HFF-Myc (cell line): ENCODE data around the gene KIRREL3.

Experiments used
- DNase-seq: peaks from one replicate; pipeline ENCODE4 v3.0.0-alpha.2; 2011; ENCODE audit warnings: low read depth; ENCODE audit errors: extremely low read depth
- H3K4me3 ChIP-seq: replicated peaks from 2 replicates; pipeline ENCODE4 v1.5.1; 2011; ENCODE audit warnings: low read depth, mild to moderate bottlenecking, control low read depth, low read length
- TF ChIP-seq, protein P1 (sequence below): IDR thresholded peaks from 2 replicates; pipeline ENCODE4 v1.5.1; 2012; ENCODE audit warnings: mild to moderate bottlenecking, low read depth, low read length, control low read depth; ENCODE audit errors: missing control alignments

KIRREL3 gene

DNA sequence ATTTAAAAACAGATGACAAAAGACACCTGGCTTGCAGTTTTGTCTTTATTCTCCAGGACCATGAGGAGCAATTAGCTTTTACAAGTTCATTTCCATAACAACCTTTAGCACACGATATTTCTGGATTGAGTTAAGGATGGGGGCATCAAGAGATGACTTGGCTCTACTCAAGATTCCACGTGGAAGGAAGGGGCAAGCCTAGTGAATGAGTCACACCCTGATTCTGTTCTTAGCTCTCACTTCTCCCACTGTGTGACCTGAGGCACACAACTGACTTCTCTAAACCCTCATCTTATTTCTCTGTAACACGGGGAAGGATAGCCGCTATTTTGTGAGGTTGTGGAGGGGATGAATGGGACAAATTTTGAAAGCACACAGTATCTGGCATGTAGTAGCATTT lies 185.5 kb downstream of the KIRREL3 start:
- TF ChIP-seq, protein P1, sequence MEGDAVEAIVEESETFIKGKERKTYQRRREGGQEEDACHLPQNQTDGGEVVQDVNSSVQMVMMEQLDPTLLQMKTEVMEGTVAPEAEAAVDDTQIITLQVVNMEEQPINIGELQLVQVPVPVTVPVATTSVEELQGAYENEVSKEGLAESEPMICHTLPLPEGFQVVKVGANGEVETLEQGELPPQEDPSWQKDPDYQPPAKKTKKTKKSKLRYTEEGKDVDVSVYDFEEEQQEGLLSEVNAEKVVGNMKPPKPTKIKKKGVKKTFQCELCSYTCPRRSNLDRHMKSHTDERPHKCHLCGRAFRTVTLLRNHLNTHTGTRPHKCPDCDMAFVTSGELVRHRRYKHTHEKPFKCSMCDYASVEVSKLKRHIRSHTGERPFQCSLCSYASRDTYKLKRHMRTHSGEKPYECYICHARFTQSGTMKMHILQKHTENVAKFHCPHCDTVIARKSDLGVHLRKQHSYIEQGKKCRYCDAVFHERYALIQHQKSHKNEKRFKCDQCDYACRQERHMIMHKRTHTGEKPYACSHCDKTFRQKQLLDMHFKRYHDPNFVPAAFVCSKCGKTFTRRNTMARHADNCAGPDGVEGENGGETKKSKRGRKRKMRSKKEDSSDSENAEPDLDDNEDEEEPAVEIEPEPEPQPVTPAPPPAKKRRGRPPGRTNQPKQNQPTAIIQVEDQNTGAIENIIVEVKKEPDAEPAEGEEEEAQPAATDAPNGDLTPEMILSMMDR, result no peak
- no peak overlapping the region for H3K4me3 ChIP-seq
- no peak for DNase-seq

DNA sequence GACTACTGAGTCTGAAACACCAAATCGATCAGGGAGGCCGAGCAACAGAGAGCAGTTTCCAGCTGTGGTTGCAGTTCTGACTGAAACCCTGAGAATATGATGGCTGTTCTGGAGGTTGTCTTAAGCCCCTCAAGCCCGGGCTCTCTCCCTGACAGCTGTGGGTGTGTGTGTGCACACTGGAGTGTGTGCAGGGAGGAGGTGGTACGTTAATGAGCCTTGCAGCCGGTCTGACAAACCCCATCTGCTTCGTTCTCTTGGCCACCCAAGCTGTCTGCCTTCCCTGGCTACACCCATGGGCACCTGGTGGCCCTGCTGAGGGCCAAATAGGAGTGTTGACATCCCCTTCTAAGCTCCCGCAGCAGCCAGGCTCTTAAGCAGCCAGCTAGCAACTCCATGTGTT lies 189.8 kb downstream of the KIRREL3 start:
- no peak for DNase-seq
- H3K4me3 ChIP-seq, result no peak overlapping the region
- TF ChIP-seq, protein P1, result no peak

DNA sequence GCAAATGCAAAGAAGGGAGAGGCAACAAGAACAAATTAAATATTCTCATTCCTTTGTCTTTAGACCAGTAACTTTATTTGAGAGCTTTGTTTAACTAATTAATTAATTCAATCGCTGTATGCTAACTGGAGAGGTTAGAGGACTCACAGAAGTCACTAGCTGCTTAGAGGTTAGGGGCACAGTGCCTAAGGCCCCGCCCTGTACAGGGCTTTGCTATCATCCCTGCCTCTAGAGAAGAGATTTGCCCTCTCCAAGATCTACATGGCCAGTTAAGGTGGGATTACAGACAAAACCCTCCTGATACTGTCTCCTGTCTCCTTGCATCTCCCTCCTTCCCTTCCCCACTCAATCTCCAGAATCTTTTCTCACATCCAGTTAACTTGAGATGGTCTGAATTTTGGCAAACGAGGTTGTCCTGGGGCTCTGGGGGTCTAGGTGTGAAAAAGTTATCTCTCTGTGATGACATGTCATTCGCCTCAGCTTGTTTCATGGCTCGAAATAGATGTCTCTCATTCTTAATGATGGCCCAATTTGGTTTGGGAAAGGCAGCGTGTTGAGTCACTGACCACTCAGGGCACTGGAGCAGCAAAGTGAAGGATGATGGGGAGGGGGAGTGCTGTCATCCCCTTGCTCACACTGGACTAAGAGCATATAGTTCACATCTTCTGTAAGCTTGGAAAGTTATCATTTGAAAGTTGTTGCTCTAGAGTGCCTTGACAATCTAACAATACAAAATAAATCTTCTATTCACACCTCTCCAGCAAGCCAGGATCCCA lies 190.9 kb downstream of the KIRREL3 start:
- H3K4me3 ChIP-seq, result no peak overlapping the region
- TF ChIP-seq, protein P1, result no peak
- no peak for DNase-seq

DNA sequence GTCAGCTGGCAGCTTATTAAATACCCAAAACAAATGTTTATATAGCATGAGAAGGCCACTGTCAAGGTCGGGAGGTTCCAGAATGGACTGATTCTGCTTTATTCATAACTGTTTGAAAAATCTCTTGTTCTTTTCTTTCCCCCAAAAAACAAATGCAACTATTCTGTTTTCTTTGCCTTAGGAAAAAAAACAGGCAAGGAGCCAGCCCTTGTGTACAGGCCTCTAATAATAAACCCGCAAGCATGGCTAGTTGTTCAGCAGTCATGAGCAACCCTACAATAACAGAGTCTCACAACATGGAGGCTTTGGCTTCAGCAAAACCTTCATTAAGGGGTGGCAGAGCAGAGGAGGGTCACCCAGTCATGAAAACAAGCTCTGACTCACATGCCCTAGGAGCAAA lies 191.7 kb downstream of the KIRREL3 start:
- TF ChIP-seq, protein P1, result no peak
- no peak for DNase-seq
- no peak overlapping the region for H3K4me3 ChIP-seq

DNA sequence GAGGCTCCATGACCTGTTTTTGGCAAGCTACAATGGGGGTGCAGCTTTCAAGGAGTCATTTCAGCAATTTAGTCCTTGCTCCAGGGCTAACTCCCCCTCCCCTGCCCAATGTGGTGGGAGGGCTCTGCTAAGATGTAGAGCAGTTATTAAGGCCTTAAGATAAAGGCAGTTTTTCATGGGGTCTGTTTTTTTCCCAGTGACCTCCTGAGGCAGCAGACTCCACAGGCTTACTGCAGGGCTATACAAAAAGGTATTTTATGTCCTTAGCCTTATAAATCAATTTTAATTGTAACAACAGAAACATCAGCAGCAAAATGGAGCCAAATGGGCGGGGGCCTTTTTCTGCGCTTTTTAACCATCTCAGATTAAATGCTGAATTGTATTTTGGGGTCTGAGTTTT lies 192.3 kb downstream of the KIRREL3 start:
- no peak for DNase-seq
- TF ChIP-seq, protein P1, result no peak
- no peak overlapping the region for H3K4me3 ChIP-seq

DNA sequence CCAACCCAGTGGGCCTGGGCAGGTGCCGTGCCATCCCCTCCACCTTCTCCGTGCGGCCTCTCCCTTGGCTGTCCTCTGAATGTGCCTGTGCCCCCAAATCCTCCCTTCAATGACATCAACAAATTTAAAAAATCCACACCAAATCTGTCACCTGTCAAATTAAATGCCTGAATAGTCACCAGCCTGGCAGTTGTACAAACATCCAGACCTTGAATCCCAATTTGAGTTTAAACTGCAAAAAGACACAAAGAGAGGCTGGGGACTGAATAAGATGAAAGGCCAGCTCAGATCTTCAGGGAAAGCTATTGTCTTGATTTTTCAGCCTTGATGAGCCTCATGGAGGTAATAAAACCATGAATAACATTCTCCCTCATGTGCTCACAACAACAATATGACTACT lies 194.7 kb downstream of the KIRREL3 start:
- H3K4me3 ChIP-seq, result no peak overlapping the region
- DNase-seq, result no peak
- TF ChIP-seq, protein P1, result no peak

DNA sequence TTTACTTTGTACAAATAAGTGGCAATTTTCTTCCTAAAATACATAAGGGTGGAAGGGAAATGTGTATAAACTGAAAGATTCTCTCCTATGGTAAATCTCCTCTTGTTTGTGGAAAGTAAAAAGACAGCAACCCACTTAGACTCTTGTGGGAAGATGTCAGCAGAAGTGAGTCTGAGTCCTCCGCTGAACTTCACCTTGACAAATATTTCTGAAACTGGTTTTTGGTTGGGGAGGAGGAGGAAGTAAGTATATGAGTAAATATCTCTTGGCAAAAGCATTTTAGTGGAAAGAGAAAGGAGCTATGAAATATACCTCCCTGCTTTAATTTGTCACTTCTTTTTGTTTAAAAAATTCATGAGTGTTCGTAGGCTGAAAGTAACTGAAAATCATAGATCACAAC lies 196.2 kb downstream of the KIRREL3 start:
- DNase-seq, result no peak
- H3K4me3 ChIP-seq, result no peak overlapping the region
- TF ChIP-seq, protein P1, result no peak
